Measurements from ENCODE around the gene VSX1.

Gene VSX1

GRCh38 chr20:25076731-25077609 lies 5.0 kb downstream of the VSX1 start:
- Histone ChIP-seq H3K4me1 (ENCODE audit: insufficient read depth, low read length, severe bottlenecking) (no peaks in the 10 kb centered on the region), H3K4me3 (ENCODE audit: low read depth, low read length, poor library complexity, severe bottlenecking) (no peak overlapping the region), H3K9me2 (ENCODE audit: low read depth, low read length) (no peaks in the 10 kb centered on the region), H3K79me2 (ENCODE audit: insufficient read depth, low read length) (no peaks in the 10 kb centered on the region), H2AFZ (ENCODE audit: low read length) (no peak overlapping the region), H3K27ac (ENCODE audit: low read depth, low read length, poor library complexity, severe bottlenecking) (no peak overlapping the region), H3K9me3 (ENCODE audit: low read length) (no peaks in the 10 kb centered on the region), H3K27me3 (ENCODE audit: insufficient read depth, low read length) (0 out of 2 replicates have a peak, but pooled peaks cover 3% of the 10 kb centered on the region), H3K36me3 (ENCODE audit: insufficient read depth, low read length) (no peaks in the 10 kb centered on the region), H3K9ac (ENCODE audit: low read length) (no peak overlapping the region), H4K20me1 (ENCODE audit: insufficient read depth, low read length) (no peaks in the 10 kb centered on the region), H3F3A (ENCODE audit: insufficient read depth, low read length) (no peaks in the 10 kb centered on the region), H3K4me2 (ENCODE audit: low read length) (no peak overlapping the region)
- TF ChIP-seq CTCF (IDR thresholded peaks at IDR 0.05; ENCODE audit: low read length) (peak; percentile 45; the same call in 1 of the 2 replicates), EZH2 (IDR thresholded peaks at IDR 0.05; ENCODE audit: borderline replicate concordance, low read length) (no peak)

GRCh38 chr20:25076201-25076600 lies 5.7 kb downstream of the VSX1 start:
- H3K79me2 ChIP-seq (ENCODE audit: insufficient read depth, low read length), result no peaks in the 10 kb centered on the region
- H4K20me1 ChIP-seq (ENCODE audit: insufficient read depth, low read length), result no peaks in the 10 kb centered on the region
- TF ChIP-seq CTCF (IDR thresholded peaks at IDR 0.05; ENCODE audit: low read length), result no peak
- no peak for TF ChIP-seq EZH2 (IDR thresholded peaks at IDR 0.05; ENCODE audit: borderline replicate concordance, low read length)
- no peaks in the 10 kb centered on the region for H3F3A ChIP-seq (ENCODE audit: insufficient read depth, low read length)
- no peaks in the 10 kb centered on the region for H3K4me1 ChIP-seq (ENCODE audit: insufficient read depth, low read length, severe bottlenecking)
- no peaks in the 10 kb centered on the region for H3K36me3 ChIP-seq (ENCODE audit: insufficient read depth, low read length)
- no peaks in the 10 kb centered on the region for H3K9me3 ChIP-seq (ENCODE audit: low read length)
- no peak overlapping the region for H3K9ac ChIP-seq (ENCODE audit: low read length)
- H3K9me2 ChIP-seq (ENCODE audit: low read depth, low read length), result no peaks in the 10 kb centered on the region
- H3K4me2 ChIP-seq (ENCODE audit: low read length), result no peak overlapping the region
- no peak overlapping the region for H3K27ac ChIP-seq (ENCODE audit: low read depth, low read length, poor library complexity, severe bottlenecking)
- no peak overlapping the region for H2AFZ ChIP-seq (ENCODE audit: low read length)
- 0 out of 2 replicates have a peak, but pooled peaks cover 3% of the 10 kb centered on the region for H3K27me3 ChIP-seq (ENCODE audit: insufficient read depth, low read length)
- H3K4me3 ChIP-seq (ENCODE audit: low read depth, low read length, poor library complexity, severe bottlenecking), result no peak overlapping the region

GRCh38 chr20:25073544-25073943 lies 8.4 kb downstream of the VSX1 start:
- TF ChIP-seq CTCF (IDR thresholded peaks at IDR 0.05; ENCODE audit: low read length) (no peak), EZH2 (IDR thresholded peaks at IDR 0.05; ENCODE audit: borderline replicate concordance, low read length) (no peak)
- no peaks in the 10 kb centered on the region for H3K9me2 ChIP-seq (ENCODE audit: low read depth, low read length)
- H3K79me2 ChIP-seq (ENCODE audit: insufficient read depth, low read length), result no peaks in the 10 kb centered on the region
- H2AFZ ChIP-seq (ENCODE audit: low read length), result no peak overlapping the region
- H3K4me1 ChIP-seq (ENCODE audit: insufficient read depth, low read length, severe bottlenecking), result no peaks in the 10 kb centered on the region
- H3K27ac ChIP-seq (ENCODE audit: low read depth, low read length, poor library complexity, severe bottlenecking), result no peak overlapping the region
- 0 out of 2 replicates have a peak, but pooled peaks cover 3% of the 10 kb centered on the region for H3K27me3 ChIP-seq (ENCODE audit: insufficient read depth, low read length)
- no peak overlapping the region for H3K4me2 ChIP-seq (ENCODE audit: low read length)
- H3K9ac ChIP-seq (ENCODE audit: low read length), result no peak overlapping the region
- no peaks in the 10 kb centered on the region for H4K20me1 ChIP-seq (ENCODE audit: insufficient read depth, low read length)
- H3K36me3 ChIP-seq (ENCODE audit: insufficient read depth, low read length), result no peaks in the 10 kb centered on the region
- H3K9me3 ChIP-seq (ENCODE audit: low read length), result no peaks in the 10 kb centered on the region
- no peak overlapping the region for H3K4me3 ChIP-seq (ENCODE audit: low read depth, low read length, poor library complexity, severe bottlenecking)
- H3F3A ChIP-seq (ENCODE audit: insufficient read depth, low read length), result no peaks in the 10 kb centered on the region

All from OCI-LY1 (cell line).